HG03354 (cell line): ENCODE results near the gene NKAIN2.
"Not testable (repeated sequence)": the region's sequence is repeated elsewhere in the genome, so short reads cannot be mapped to it uniquely, and the experiment has no call there.

ENCODE experiments used
- ATAC-seq: cut with Tn5 transposase; IDR thresholded peaks from one replicate; pipeline ENCODE4 v1.9.1; 2021; ENCODE audit warnings: mild to moderate bottlenecking; ENCODE audit not compliant: unreplicated experiment, poor library complexity, severe bottlenecking

Gene NKAIN2

GRCh38 chr6:124148236-124148957 lies 344.7 kb downstream of the NKAIN2 start:
- no peak for ATAC-seq

GRCh38 chr6:124149646-124150045 lies 346.0 kb downstream of the NKAIN2 start:
- ATAC-seq = no peak

GRCh38 chr6:124158024-124158423 lies 354.4 kb downstream of the NKAIN2 start:
- no peak for ATAC-seq

GRCh38 chr6:124163676-124164075 lies 360.0 kb downstream of the NKAIN2 start:
- no peak for ATAC-seq

GRCh38 chr6:124164343-124164742 lies 360.7 kb downstream of the NKAIN2 start:
- ATAC-seq = no peak

- not testable (repeated sequence) for ATAC-seq
Measured at GRCh38 chr6:124167249-124167648, 363.6 kb downstream of the NKAIN2 start.

GRCh38 chr6:124190256-124190655 lies 386.6 kb downstream of the NKAIN2 start:
- ATAC-seq = no peak

GRCh38 chr6:124193132-124193531 lies 389.5 kb downstream of the NKAIN2 start:
- no peak for ATAC-seq

- ATAC-seq = no peak
Measured at GRCh38 chr6:124197148-124197547, 393.5 kb downstream of the NKAIN2 start.

GRCh38 chr6:124199286-124199685 lies 395.6 kb downstream of the NKAIN2 start:
- no peak for ATAC-seq

- no peak for ATAC-seq
Measured at GRCh38 chr6:124200661-124201060, 397.0 kb downstream of the NKAIN2 start.

- ATAC-seq = no peak
Measured at GRCh38 chr6:124203101-124203811, 399.6 kb downstream of the NKAIN2 start.

- ATAC-seq = no peak
Measured at GRCh38 chr6:124203812-124204167, 400.1 kb downstream of the NKAIN2 start.

GRCh38 chr6:124205921-124206320 lies 402.3 kb downstream of the NKAIN2 start:
- ATAC-seq = no peak

GRCh38 chr6:124223611-124224345 lies 420.1 kb downstream of the NKAIN2 start:
- ATAC-seq = no peak

GRCh38 chr6:124226396-124226795 lies 422.7 kb downstream of the NKAIN2 start:
- ATAC-seq = no peak

- no peak for ATAC-seq
Measured at GRCh38 chr6:124233221-124233620, 429.6 kb downstream of the NKAIN2 start.

GRCh38 chr6:124234801-124235200 lies 431.1 kb downstream of the NKAIN2 start:
- no peak for ATAC-seq

- ATAC-seq = no peak
Measured at GRCh38 chr6:124237911-124238310, 434.2 kb downstream of the NKAIN2 start.

- not testable (repeated sequence) for ATAC-seq
Measured at GRCh38 chr6:124238408-124238807, 434.7 kb downstream of the NKAIN2 start.
